Karpas-422 (cell line): ENCODE measurements around the gene KCTD5. TPM values are rescaled to one million over a fixed set of nuclear protein-coding genes. Genes with fewer than 3 reads are reported as not detected.

Experiments
- DNase-seq: peaks from one replicate; pipeline ENCODE4 v3.0.0-alpha.2; 2015
- H2AFZ ChIP-seq: fragments of 200-600 bp; sonication (generic); 2 replicates; pipeline ENCODE4 v1.6.1; 2014; ENCODE audit warnings: antibody characterized with exemption, low read length, mixed read lengths
- H3K27ac ChIP-seq: fragments of 200-600 bp; sonication (generic); 2 replicates; pipeline ENCODE4 v1.5.1; 2014; ENCODE audit warnings: mild to moderate bottlenecking, low read length, moderate library complexity
- H3K27me3 ChIP-seq: fragments of 200-600 bp; sonication (generic); 2 replicates; pipeline ENCODE4 v1.6.1; 2014; ENCODE audit warnings: low read length, mixed read lengths
- H3K36me3 ChIP-seq: fragments of 200-600 bp; sonication (generic); 2 replicates; pipeline ENCODE4 v1.6.1; 2014; ENCODE audit warnings: low read length, mixed read lengths; ENCODE audit not compliant: insufficient read depth
- H3K4me1 ChIP-seq: fragments of 200-600 bp; sonication (generic); 2 replicates; pipeline ENCODE4 v1.6.1; 2014; ENCODE audit warnings: mild to moderate bottlenecking, low read length, mixed read lengths
- H3K4me2 ChIP-seq: fragments of 200-600 bp; sonication (generic); 2 replicates; pipeline ENCODE4 v1.6.1; 2014; ENCODE audit warnings: low read length, low read depth, mild to moderate bottlenecking; ENCODE audit not compliant: poor library complexity, severe bottlenecking
- H3K4me3 ChIP-seq: fragments of 200-600 bp; sonication (generic); 2 replicates; pipeline ENCODE4 v1.5.1; 2014; ENCODE audit warnings: mild to moderate bottlenecking, antibody characterized with exemption, low read length, mixed read lengths
- H3K79me2 ChIP-seq: fragments of 200-600 bp; sonication (generic); 2 replicates; pipeline ENCODE4 v1.6.1; 2014; ENCODE audit warnings: mild to moderate bottlenecking, low read length, mixed read lengths
- H3K9ac ChIP-seq: fragments of 200-600 bp; sonication (generic); 2 replicates; pipeline ENCODE4 v1.6.0; 2014; ENCODE audit warnings: low read length
- H3K9me2 ChIP-seq: fragments of 200-600 bp; sonication (generic), shearing (Covaris generic); replicated peaks from 2 replicates; pipeline ENCODE4 v1.6.0; 2014; ENCODE audit warnings: mild to moderate bottlenecking, low read length, moderate library complexity; ENCODE audit not compliant: insufficient read depth
- H3K9me3 ChIP-seq: fragments of 300-700, 200-600 bp; sonication (generic); 2 replicates; pipeline ENCODE4 v1.6.1; 2014; ENCODE audit warnings: low read length, mixed read lengths
- H4K20me1 ChIP-seq: fragments of 200-600 bp; sonication (generic); 2 replicates; pipeline ENCODE4 v1.6.1; 2014; ENCODE audit warnings: mild to moderate bottlenecking, antibody characterized with exemption, low read length, low read depth; ENCODE audit not compliant: insufficient read depth
- total RNA-seq: library from RNA; depleted of rRNA; stranded (reverse); fragments of >200 nt; shearing (Covaris generic); gene quantifications from 2 replicates; pipeline ENCODE4 v1.2.3, GENCODE V29; 2014; ENCODE audit warnings: low replicate concordance

KCTD5 gene
- total RNA-seq, 1 experiment from 2014 or later: 15.7 TPM

DNA sequence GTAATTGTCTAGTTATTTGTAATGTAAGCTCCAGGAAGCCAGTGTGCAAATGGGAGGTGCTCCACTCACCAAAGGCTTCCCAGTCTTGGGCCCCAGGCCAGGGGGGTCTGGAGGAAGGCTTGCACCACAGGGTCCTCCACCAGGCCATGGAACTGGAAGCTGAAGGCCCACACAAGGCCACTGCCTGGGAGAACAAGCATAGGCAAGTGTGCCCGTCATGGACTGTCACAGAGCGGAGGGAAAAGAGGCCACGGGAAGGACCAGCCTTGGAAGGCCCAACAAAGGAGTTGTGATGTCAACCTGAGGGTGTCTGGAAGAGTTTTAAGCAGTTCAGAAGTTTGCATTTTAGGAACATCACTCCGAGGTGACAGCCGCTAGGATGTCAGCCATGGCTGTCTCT lies 67.2 kb downstream of the KCTD5 start:
- no peak overlapping the region for H3K27ac ChIP-seq
- H4K20me1 ChIP-seq: peaks cover 15% of the 10 kb centered on the region
- peaks cover 29% of the 10 kb centered on the region for H3K79me2 ChIP-seq
- no peak overlapping the region for H3K4me2 ChIP-seq
- H3K27me3 ChIP-seq: no peaks in the 10 kb centered on the region
- H3K9ac ChIP-seq: no peak overlapping the region
- DNase-seq: no peak
- H2AFZ ChIP-seq: no peak overlapping the region
- no peaks in the 10 kb centered on the region for H3K9me2 ChIP-seq
- peaks cover 29% of the 10 kb centered on the region for H3K4me1 ChIP-seq
- H3K9me3 ChIP-seq: no peaks in the 10 kb centered on the region
- H3K4me3 ChIP-seq: no peak overlapping the region
- H3K36me3 ChIP-seq: peaks cover 12% of the 10 kb centered on the region; the same call in 1 of the 2 replicates

DNA sequence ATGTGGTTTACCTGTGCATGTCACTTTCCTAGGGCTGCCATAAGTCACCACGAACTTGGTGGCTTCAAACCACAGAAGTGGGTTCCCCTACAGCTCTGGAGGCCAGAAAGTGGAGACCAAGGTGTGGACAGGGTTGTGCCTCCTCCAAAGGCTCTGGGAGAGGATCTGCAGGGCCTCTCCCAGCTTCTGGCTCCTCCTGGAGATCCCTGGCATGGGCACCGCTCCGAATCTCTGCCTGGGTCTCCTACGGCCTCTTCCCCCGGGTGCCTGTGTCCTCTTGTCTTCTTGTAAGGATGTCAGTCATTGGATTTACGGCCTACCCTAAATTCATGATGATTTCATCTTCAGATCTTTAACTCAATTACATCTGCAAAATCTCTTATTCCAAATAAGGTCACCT lies 67.6 kb downstream of the KCTD5 start:
- Histone ChIP-seq H3K79me2 (peaks cover 34% of the 10 kb centered on the region), H3K27me3 (no peaks in the 10 kb centered on the region)

DNA sequence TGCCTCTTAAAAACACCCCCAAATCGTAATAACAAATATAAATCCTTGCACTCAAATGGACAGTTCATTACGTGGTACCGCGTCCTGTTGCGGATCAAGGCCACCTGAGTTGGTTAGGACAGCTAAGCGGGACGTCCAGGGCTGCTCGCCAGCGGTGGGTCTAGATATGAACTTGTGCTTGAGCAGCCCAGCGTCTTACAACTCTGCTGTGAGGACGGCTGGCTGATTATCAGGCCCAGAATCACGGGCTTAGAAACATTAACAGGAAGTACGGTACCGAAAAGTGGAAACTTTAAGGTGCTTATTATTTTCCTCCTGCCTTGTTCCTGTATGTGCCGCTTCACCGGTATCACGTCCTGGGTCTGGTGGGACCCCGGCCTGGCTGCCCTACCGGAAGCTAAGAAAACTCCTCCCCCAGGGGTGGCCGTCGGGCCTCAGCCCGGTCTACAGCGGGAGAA lies 69.3 kb downstream of the KCTD5 start:
- peak overlapping the region; percentile 81 for H3K4me2 ChIP-seq
- no peaks in the 10 kb centered on the region for H3K9me2 ChIP-seq
- peak overlapping the region; percentile 96 for H3K9ac ChIP-seq
- H3K27ac ChIP-seq: peak overlapping the region; percentile 93
- no peaks in the 10 kb centered on the region for H3K9me3 ChIP-seq
- H3K36me3 ChIP-seq: peaks cover 32% of the 10 kb centered on the region; the same call in 1 of the 2 replicates
- peaks cover 32% of the 10 kb centered on the region for H3K4me1 ChIP-seq
- DNase-seq: peak; percentile 93
- peak overlapping the region; percentile 81 for H3K4me3 ChIP-seq
- H4K20me1 ChIP-seq: peaks cover 36% of the 10 kb centered on the region
- H2AFZ ChIP-seq: no peak overlapping the region
- peaks cover 51% of the 10 kb centered on the region for H3K79me2 ChIP-seq
- no peaks in the 10 kb centered on the region for H3K27me3 ChIP-seq

More for the DNA sequence above, 67.6 kb downstream of the KCTD5 start:
- Histone ChIP-seq H3K9me3 (no peaks in the 10 kb centered on the region), H3K9ac (no peak overlapping the region), H3K9me2 (no peaks in the 10 kb centered on the region), H3K36me3 (peaks cover 17% of the 10 kb centered on the region; the same call in 1 of the 2 replicates), H3K27ac (no peak overlapping the region), H3K4me3 (no peak overlapping the region), H2AFZ (no peak overlapping the region), H4K20me1 (peaks cover 20% of the 10 kb centered on the region), H3K4me1 (peaks cover 34% of the 10 kb centered on the region), H3K4me2 (no peak overlapping the region)
- no peak for DNase-seq

DNA sequence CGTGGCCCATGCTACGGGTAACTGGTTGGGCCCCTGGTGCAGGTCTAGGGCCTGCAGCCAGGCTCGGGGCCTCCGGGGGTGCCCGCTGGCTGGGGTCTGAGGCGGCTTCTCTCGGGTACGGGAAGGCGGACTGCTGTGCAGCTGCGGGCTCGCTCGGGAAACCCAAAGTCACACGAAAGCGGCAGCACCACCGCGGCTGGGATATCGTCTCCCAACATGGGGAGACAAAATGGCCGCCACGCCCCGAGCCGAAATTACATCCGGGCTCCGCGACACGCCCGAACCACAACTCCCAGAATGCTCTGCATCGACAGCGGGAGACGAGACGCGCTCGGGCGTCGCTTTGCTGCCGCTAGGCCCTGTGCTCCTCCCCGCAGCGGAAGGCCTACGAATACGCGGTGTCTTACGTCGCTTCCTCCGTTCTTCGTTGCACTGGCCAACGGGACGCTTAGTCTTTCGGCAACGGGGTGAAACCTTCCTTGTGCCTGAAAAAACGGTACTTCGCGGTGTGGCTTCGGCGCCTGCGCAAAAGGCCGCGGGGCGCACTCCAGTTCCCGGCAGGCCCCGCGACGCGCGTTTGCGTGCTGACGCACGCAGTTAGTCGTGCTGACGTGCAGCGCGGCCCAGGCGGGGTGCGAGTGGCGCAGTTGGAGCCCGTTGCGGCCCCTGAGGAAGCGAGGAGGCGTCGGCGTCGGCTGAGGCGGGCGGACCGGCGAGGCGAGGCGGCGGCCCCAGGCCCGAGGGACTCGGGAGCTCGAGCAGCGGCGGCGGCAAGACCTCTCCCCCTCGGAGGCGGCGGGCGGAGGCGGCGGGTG lies 69.9 kb downstream of the KCTD5 start, which contains the start of gene SRRM2:
SRRM2 (plus strand) TSS at position 604 of the 815 bp plus-strand sequence. CDS start 3,727 bp downstream, outside the sequence.
- peak; percentile 98 for DNase-seq
- Histone ChIP-seq H3K9ac (peak within 1 kb of the TSS; percentile 96), H3K36me3 (peaks cover 38% of the 10 kb centered on the region; the same call in 1 of the 2 replicates), H3K27ac (peak within 1 kb of the TSS; percentile 93), H3K4me2 (peak within 1 kb of the TSS; percentile 81), H3K79me2 (peaks cover 57% of the 10 kb centered on the region), H3K9me3 (no peaks in the 10 kb centered on the region), H3K4me3 (peak within 1 kb of the TSS; percentile 81), H3K4me1 (peaks cover 32% of the 10 kb centered on the region), H2AFZ (no peak within 1 kb of the TSS; the same call in 1 of the 2 replicates), H3K27me3 (no peaks in the 10 kb centered on the region), H3K9me2 (no peaks in the 10 kb centered on the region), H4K20me1 (peaks cover 43% of the 10 kb centered on the region)

DNA sequence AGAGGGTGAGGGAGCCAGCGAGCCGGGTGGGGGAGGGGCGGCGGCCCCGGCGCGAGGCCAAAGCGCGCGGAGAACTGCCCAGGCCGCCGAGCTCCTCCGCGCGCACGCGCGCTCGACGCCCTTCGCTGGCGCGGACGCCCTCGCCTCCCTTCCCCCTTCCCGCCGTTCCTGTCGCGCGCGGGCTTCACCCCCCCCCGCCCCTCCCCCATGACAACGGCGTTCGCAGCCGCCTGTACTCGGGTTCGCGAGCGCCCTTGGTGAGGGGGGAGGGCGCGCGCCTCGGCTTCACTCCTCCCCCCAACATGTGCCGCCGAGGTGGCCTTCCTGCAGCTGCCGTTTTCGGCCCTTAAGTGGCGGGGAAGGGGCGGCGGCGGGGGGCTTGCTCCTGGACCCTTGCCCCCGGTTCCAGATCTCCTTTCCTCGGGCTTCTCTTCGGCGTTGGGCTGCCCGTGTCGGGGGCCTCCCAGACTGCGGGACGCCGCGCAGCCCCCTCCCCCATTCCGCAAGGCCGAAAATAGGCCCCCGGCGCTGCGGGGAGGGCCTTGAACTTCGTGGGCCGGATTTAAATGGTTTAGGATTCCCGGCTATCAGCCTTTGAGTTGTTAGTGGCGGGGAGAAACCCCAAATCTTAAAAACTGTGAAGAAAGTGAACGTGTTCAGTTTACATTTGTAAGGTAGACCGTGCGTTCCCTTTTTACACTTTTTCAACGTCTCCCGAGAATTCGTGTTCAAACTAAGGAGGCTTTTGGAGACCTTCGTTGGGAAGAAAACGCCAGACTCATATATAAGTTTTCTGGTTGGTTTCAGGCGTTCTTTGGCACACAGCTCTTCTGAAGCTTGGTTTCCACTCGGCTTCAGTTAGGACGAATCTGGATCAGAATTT lies 70.8 kb downstream of the KCTD5 start:
- peak overlapping the region; percentile 81 for H3K4me3 ChIP-seq
- H3K79me2 ChIP-seq: peaks cover 65% of the 10 kb centered on the region
- H3K27ac ChIP-seq: peak overlapping the region; percentile 93
- H3K4me2 ChIP-seq: peak overlapping the region; percentile 81
- no peaks in the 10 kb centered on the region for H3K9me3 ChIP-seq
- H3K9me2 ChIP-seq: no peaks in the 10 kb centered on the region
- peaks cover 46% of the 10 kb centered on the region; the same call in 1 of the 2 replicates for H3K36me3 ChIP-seq
- peak overlapping the region; percentile 96 for H3K9ac ChIP-seq
- no peak overlapping the region for H2AFZ ChIP-seq
- H3K4me1 ChIP-seq: peaks cover 32% of the 10 kb centered on the region
- no peaks in the 10 kb centered on the region for H3K27me3 ChIP-seq
- DNase-seq: peak; percentile 92
- peaks cover 48% of the 10 kb centered on the region for H4K20me1 ChIP-seq

DNA sequence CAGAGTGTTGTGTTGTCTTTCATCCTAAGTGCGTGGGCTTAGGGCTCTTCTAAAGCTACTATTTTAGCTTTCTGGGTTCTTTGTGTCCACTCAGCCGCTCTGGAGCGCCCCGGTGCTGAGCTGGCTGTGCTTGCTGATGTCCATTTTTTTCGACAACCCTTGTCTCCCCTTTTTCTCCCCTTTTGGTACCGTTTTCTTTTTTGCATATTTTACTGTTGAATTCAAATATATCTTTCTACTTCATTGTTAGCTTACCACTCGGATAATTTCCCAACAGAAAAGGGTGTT lies 71.4 kb downstream of the KCTD5 start:
- Histone ChIP-seq H3K27me3 (no peaks in the 10 kb centered on the region), H3K4me1 (peaks cover 32% of the 10 kb centered on the region)
- DNase-seq: no peak

DNA sequence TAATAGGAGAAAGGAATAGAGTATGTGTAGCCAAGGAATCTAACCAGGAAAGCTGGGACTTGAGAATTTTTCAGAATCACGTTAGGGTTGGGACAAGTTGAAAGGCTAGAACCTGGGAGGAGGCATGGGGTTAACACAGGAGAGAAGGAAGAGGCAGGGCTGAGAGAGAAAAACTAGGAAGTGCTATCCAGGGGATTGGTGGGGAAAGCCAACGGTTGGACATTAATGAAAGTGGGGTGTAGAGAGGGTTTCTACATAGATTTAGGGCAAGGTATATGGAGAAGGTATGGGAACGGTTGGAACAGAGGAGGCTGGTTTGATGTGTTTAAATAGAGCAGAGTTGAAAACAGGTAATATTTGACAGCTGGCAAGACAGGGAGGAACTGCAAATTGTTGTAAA lies 72.8 kb downstream of the KCTD5 start:
- no peak overlapping the region for H3K4me3 ChIP-seq

More for the DNA sequence above, 71.4 kb downstream of the KCTD5 start:
- peak overlapping the region; percentile 81 for H3K4me3 ChIP-seq
- peak overlapping the region; percentile 81 for H3K4me2 ChIP-seq
- peaks cover 52% of the 10 kb centered on the region for H4K20me1 ChIP-seq
- H3K27ac ChIP-seq: peak overlapping the region; percentile 93
- no peaks in the 10 kb centered on the region for H3K9me2 ChIP-seq
- H3K79me2 ChIP-seq: peaks cover 70% of the 10 kb centered on the region
- H3K9me3 ChIP-seq: no peaks in the 10 kb centered on the region
- H3K36me3 ChIP-seq: peaks cover 51% of the 10 kb centered on the region
- H2AFZ ChIP-seq: no peak overlapping the region
- peak overlapping the region; percentile 96 for H3K9ac ChIP-seq

More for the DNA sequence above, 72.8 kb downstream of the KCTD5 start:
- Histone ChIP-seq H2AFZ (no peak overlapping the region), H3K4me2 (peak overlapping the region; percentile 81), H3K27me3 (no peaks in the 10 kb centered on the region), H3K79me2 (peaks cover 85% of the 10 kb centered on the region), H3K27ac (peak overlapping the region; percentile 19; the same call in 1 of the 2 replicates), H4K20me1 (peaks cover 65% of the 10 kb centered on the region), H3K9ac (peak overlapping the region; percentile 24; the same call in 1 of the 2 replicates), H3K9me2 (no peaks in the 10 kb centered on the region), H3K4me1 (peaks cover 32% of the 10 kb centered on the region), H3K36me3 (peaks cover 66% of the 10 kb centered on the region), H3K9me3 (no peaks in the 10 kb centered on the region)
- DNase-seq: no peak
